ENCODE results near the gene TMEM132D.

Gene TMEM132D

GRCh38 chr12:129337413-129337812 is 566.4 kb downstream of the TMEM132D start:
- no peak for DNase-seq (ENCODE audit: low read depth)

GRCh38 chr12:129335773-129336172 is 568.1 kb downstream of the TMEM132D start:
- DNase-seq (ENCODE audit: low read depth): no peak

GRCh38 chr12:129332286-129332685 is 571.5 kb downstream of the TMEM132D start:
- DNase-seq (ENCODE audit: low read depth): no peak

GRCh38 chr12:129331356-129332085 is 572.3 kb downstream of the TMEM132D start:
- DNase-seq (ENCODE audit: low read depth): no peak

- DNase-seq (ENCODE audit: low read depth): no peak
Observed at GRCh38 chr12:129328235-129328634, 575.6 kb downstream of the TMEM132D start.

GRCh38 chr12:129325566-129325965 is 578.3 kb downstream of the TMEM132D start:
- DNase-seq (ENCODE audit: low read depth): no peak

GRCh38 chr12:129312048-129312447 is 591.8 kb downstream of the TMEM132D start:
- DNase-seq (ENCODE audit: low read depth): no peak

GRCh38 chr12:129310346-129310745 is 593.5 kb downstream of the TMEM132D start:
- DNase-seq (ENCODE audit: low read depth): no peak

GRCh38 chr12:129305851-129306250 is 598.0 kb downstream of the TMEM132D start:
- DNase-seq (ENCODE audit: low read depth): no peak

- no peak for DNase-seq (ENCODE audit: low read depth)
Observed at GRCh38 chr12:129304529-129304928, 599.3 kb downstream of the TMEM132D start.

- DNase-seq (ENCODE audit: low read depth): no peak
Observed at GRCh38 chr12:129300011-129300410, 603.8 kb downstream of the TMEM132D start.

- DNase-seq (ENCODE audit: low read depth): no peak
Observed at GRCh38 chr12:129298921-129299320, 604.9 kb downstream of the TMEM132D start.

- no peak for DNase-seq (ENCODE audit: low read depth)
Observed at GRCh38 chr12:129296671-129297070, 607.2 kb downstream of the TMEM132D start.

GRCh38 chr12:129294868-129295267 is 609.0 kb downstream of the TMEM132D start:
- DNase-seq (ENCODE audit: low read depth): no peak

- no peak for DNase-seq (ENCODE audit: low read depth)
Observed at GRCh38 chr12:129279771-129280170, 624.1 kb downstream of the TMEM132D start.

- no peak for DNase-seq (ENCODE audit: low read depth)
Observed at GRCh38 chr12:129276361-129277060, 627.3 kb downstream of the TMEM132D start.

- DNase-seq (ENCODE audit: low read depth): no peak
Observed at GRCh38 chr12:129269756-129270495, 633.9 kb downstream of the TMEM132D start.

- no peak for DNase-seq (ENCODE audit: low read depth)
Observed at GRCh38 chr12:129258781-129259318, 645.0 kb downstream of the TMEM132D start.

GRCh38 chr12:129257524-129257923 is 646.3 kb downstream of the TMEM132D start:
- peak; percentile 23 for DNase-seq (ENCODE audit: low read depth)

- no peak for DNase-seq (ENCODE audit: low read depth)
Observed at GRCh38 chr12:129246630-129247029, 657.2 kb downstream of the TMEM132D start.

- no peak for DNase-seq (ENCODE audit: low read depth)
Observed at GRCh38 chr12:129245769-129246168, 658.1 kb downstream of the TMEM132D start.

GRCh38 chr12:129241852-129242251 is 662.0 kb downstream of the TMEM132D start:
- DNase-seq (ENCODE audit: low read depth): no peak

GRCh38 chr12:129237881-129238280 is 665.9 kb downstream of the TMEM132D start:
- DNase-seq (ENCODE audit: low read depth): no peak
